Stimulated activated CD8-positive, alpha-beta memory T cell treated with anti-CD3 and anti-CD28 coated beads, Interleukin-12 subunit alpha, Interleukin-12 subunit beta, amount 100 ng/mL, for 24 hours (primary cell): ENCODE results near the gene RPGRIP1L.

Experiments used
- DNase-seq: peaks from one replicate; pipeline ENCODE4 v3.0.0-alpha.2; 2020; ENCODE audit errors: extremely low read depth

Gene RPGRIP1L

GRCh38 chr16:53651357-53651756 lies 52.3 kb downstream of the RPGRIP1L start:
- no peak for DNase-seq

- DNase-seq = no peak
These were observed 57.2 kb downstream of the RPGRIP1L start for GRCh38 chr16:53646506-53646905.

- DNase-seq = no peak
These were observed 60.2 kb downstream of the RPGRIP1L start for GRCh38 chr16:53643474-53643873.

GRCh38 chr16:53642094-53642493 lies 61.6 kb downstream of the RPGRIP1L start:
- no peak for DNase-seq

GRCh38 chr16:53636978-53637377 lies 66.7 kb downstream of the RPGRIP1L start:
- DNase-seq = no peak

GRCh38 chr16:53632526-53632925 lies 71.1 kb downstream of the RPGRIP1L start:
- no peak for DNase-seq

- DNase-seq = no peak
These were observed 72.2 kb downstream of the RPGRIP1L start for GRCh38 chr16:53631236-53632025.

GRCh38 chr16:53629607-53630312 lies 73.9 kb downstream of the RPGRIP1L start:
- no peak for DNase-seq

- DNase-seq = no peak
These were observed 74.5 kb downstream of the RPGRIP1L start for GRCh38 chr16:53629151-53629550.

- no peak for DNase-seq
These were observed 76.8 kb downstream of the RPGRIP1L start for GRCh38 chr16:53626811-53627210.

- no peak for DNase-seq
These were observed 77.5 kb downstream of the RPGRIP1L start for GRCh38 chr16:53626161-53626560.

GRCh38 chr16:53625221-53625620 lies 78.4 kb downstream of the RPGRIP1L start:
- DNase-seq = no peak

GRCh38 chr16:53622315-53622714 lies 81.3 kb downstream of the RPGRIP1L start:
- no peak for DNase-seq

GRCh38 chr16:53620476-53620875 lies 83.2 kb downstream of the RPGRIP1L start:
- DNase-seq = no peak

GRCh38 chr16:53619235-53619634 lies 84.4 kb downstream of the RPGRIP1L start:
- no peak for DNase-seq

GRCh38 chr16:53614346-53614745 lies 89.3 kb downstream of the RPGRIP1L start:
- no peak for DNase-seq

GRCh38 chr16:53612003-53612402 lies 91.7 kb downstream of the RPGRIP1L start:
- DNase-seq = no peak

- DNase-seq = no peak
These were observed 92.4 kb downstream of the RPGRIP1L start for GRCh38 chr16:53611179-53611696.

GRCh38 chr16:53609536-53609935 lies 94.1 kb downstream of the RPGRIP1L start:
- no peak for DNase-seq

- DNase-seq = no peak
These were observed 95.6 kb downstream of the RPGRIP1L start for GRCh38 chr16:53608094-53608493.

- no peak for DNase-seq
These were observed 97.7 kb downstream of the RPGRIP1L start for GRCh38 chr16:53605831-53606400.

GRCh38 chr16:53605356-53605755 lies 98.3 kb downstream of the RPGRIP1L start:
- DNase-seq = no peak

GRCh38 chr16:53601961-53602360 lies 101.7 kb downstream of the RPGRIP1L start:
- DNase-seq = no peak
